ENCODE measurements around the gene RASGRP3.

DNA sequence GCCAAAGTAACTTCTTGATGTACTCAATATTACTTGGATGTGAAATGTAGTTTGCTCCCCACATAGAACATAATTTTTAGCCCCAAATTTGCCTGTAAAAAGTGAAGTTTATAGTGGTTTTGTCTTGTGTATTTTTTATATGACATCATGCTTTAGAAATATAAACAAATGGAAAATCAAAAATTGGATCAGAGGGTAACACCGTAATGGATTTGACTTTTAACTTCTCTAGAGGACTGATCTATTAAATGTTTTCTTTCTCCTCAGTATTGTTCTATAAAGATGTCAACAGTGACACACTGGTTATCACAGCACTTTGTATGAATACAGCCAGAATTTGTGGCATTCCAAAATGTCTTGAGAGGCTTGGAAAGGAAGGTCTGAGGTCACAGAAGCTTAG is 45.6 kb upstream of the RASGRP3 start:
- no peak for TF ChIP-seq CHD2 (IDR thresholded peaks at IDR 0.05; ENCODE audit: low read depth, low read length)
- TF ChIP-seq, protein P1, sequence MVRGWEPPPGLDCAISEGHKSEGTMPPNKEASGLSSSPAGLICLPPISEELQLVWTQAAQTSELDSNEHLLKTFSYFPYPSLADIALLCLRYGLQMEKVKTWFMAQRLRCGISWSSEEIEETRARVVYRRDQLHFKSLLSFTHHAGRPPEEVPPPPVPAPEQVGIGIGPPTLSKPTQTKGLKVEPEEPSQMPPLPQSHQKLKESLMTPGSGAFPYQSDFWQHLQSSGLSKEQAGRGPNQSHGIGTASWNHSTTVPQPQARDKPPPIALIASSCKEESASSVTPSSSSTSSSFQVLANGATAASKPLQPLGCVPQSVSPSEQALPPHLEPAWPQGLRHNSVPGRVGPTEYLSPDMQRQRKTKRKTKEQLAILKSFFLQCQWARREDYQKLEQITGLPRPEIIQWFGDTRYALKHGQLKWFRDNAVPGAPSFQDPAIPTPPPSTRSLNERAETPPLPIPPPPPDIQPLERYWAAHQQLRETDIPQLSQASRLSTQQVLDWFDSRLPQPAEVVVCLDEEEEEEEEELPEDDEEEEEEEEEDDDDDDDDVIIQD (CRISPR knock-in tag; IDR thresholded peaks at IDR 0.05) = no peak

Data from K562 (cell line).